K562 (cell line): ENCODE results near the gene TESK2. TPM values are rescaled to one million over a fixed set of nuclear protein-coding genes. Genes with fewer than 3 reads are reported as not detected.

Experiments used
- ATF7 ChIP-seq: fragments of 450-650 bp; IDR thresholded peaks from 2 replicates; pipeline ENCODE4 v1.7.1; 2014; ENCODE audit warnings: mild to moderate bottlenecking, moderate library complexity
- CBFB ChIP-seq: sonication (generic); formaldehyde crosslinking; IDR thresholded peaks from 2 replicates; pipeline ENCODE4 v1.4.0; 2020; ENCODE audit warnings: mild to moderate bottlenecking, missing genetic modification reagents
- CBX1 ChIP-seq: sonication (generic); IDR thresholded peaks from 2 replicates; pipeline ENCODE4 v1.6.1; 2016; ENCODE audit warnings: antibody characterized with exemption, low read depth, mild to moderate bottlenecking
- CBX2 ChIP-seq: fragments of 200-600 bp; sonication (generic); IDR thresholded peaks from one replicate; pipeline ENCODE4 v1.6.1; 2012; ENCODE audit warnings: mild to moderate bottlenecking, low read length, inconsistent platforms; ENCODE audit not compliant: insufficient read depth, poor library complexity, severe bottlenecking
- CHD1 ChIP-seq: fragments of 200-600 bp; sonication (generic); IDR thresholded peaks from one replicate; pipeline ENCODE4 v1.6.1; 2012; ENCODE audit warnings: mild to moderate bottlenecking, moderate library complexity, low read length, inconsistent platforms
- EP400 ChIP-seq: fragments of 450-650 bp; IDR thresholded peaks from 2 replicates; pipeline ENCODE4 v1.6.1; 2017; ENCODE audit warnings: antibody characterized with exemption, mild to moderate bottlenecking, moderate library complexity
- ILK ChIP-seq: fragments of 450-650 bp; IDR thresholded peaks from 2 replicates; pipeline ENCODE4 v1.6.1; 2016; ENCODE audit warnings: missing genetic modification characterization, low read depth, mild to moderate bottlenecking, missing compliant biosample characterization, moderate library complexity, borderline replicate concordance
- MIER1 ChIP-seq: fragments of 450-650 bp; IDR thresholded peaks from 2 replicates; pipeline ENCODE4 v1.6.1; 2016; ENCODE audit warnings: antibody characterized with exemption, mild to moderate bottlenecking, low read depth
- MYC ChIP-seq, 2 experiments: fragments of 250-450 bp in 1 of 2; sonication (Bioruptor Pico) in 1 of 2; IDR thresholded peaks; 2 replicates each; pipeline versions ENCODE4 v1.5.1 to v1.6.1; 2012 to 2021; ENCODE audit warnings: low read depth in 2 of 2, borderline replicate concordance in 1 of 2, improper control_type of control experiment in 1 of 2, low read length in 1 of 2, mild to moderate bottlenecking in 1 of 2, moderate library complexity in 1 of 2
- NFATC3 ChIP-seq: fragments of 450-650 bp; IDR thresholded peaks from 2 replicates; pipeline ENCODE4 v1.6.1; 2017; ENCODE audit warnings: mild to moderate bottlenecking
- PRMT5 ChIP-seq: sonication (generic); formaldehyde crosslinking; IDR thresholded peaks from 2 replicates; pipeline ENCODE4 v1.5.0; 2020; ENCODE audit warnings: missing genetic modification reagents
- RBFOX2 ChIP-seq: fragments of 200-400 bp; formaldehyde crosslinking; IDR thresholded peaks from 2 replicates; pipeline ENCODE4 v1.6.1; 2017; ENCODE audit warnings: low read depth, mild to moderate bottlenecking, low read length, moderate library complexity
- RHOXF2B ChIP-seq: fragments of 250-450 bp; sonication (Bioruptor Pico); conservative IDR thresholded peaks from 2 replicates; pipeline ENCODE4 v1.5.1; 2021
- SMARCA5 ChIP-seq: fragments of 450-650 bp; IDR thresholded peaks from 2 replicates; pipeline ENCODE4 v1.6.1; 2016
- SRSF9 ChIP-seq: fragments of 200-400 bp; formaldehyde crosslinking; IDR thresholded peaks from 2 replicates; pipeline ENCODE4 v1.6.1; 2017; ENCODE audit warnings: low read depth, low read length, borderline replicate concordance
- TEAD1 ChIP-seq, 2 experiments: fragments of 450-650 bp in 1 of 2; sonication (generic) in 1 of 2; formaldehyde crosslinking; IDR thresholded peaks; 2 replicates each; pipeline versions ENCODE4 v1.4.0 to v1.8.0; 2020 to 2022; ENCODE audit warnings: mild to moderate bottlenecking in 2 of 2, missing genetic modification reagents in 1 of 2
- YBX1 ChIP-seq: fragments of 450-650 bp; IDR thresholded peaks from 2 replicates; pipeline ENCODE4 v1.7.1; 2016; ENCODE audit warnings: mild to moderate bottlenecking
- ZNF224 ChIP-seq: sonication (generic); formaldehyde crosslinking; IDR thresholded peaks from 2 replicates; pipeline ENCODE4 v1.8.0; 2022; ENCODE audit warnings: mild to moderate bottlenecking, missing genetic modification reagents
- ZNF507 ChIP-seq: conservative IDR thresholded peaks from 2 replicates; pipeline ENCODE4 v1.6.1; 2017; ENCODE audit warnings: missing genetic modification characterization, missing compliant biosample characterization
- ZNF77 ChIP-seq: fragments of 250-450 bp; sonication (Bioruptor Pico); IDR thresholded peaks from 2 replicates; pipeline ENCODE4 v1.5.0; 2020
- polyA plus RNA-seq, 8 experiments: library from polyadenylated mRNA; depleted of rRNA in 4 of 8; stranded (reverse) in 5 of 8; unstranded in 3 of 8; fragments of >200 nt; fragmentation: Nextera tagmentation in 2 of 8; fragmentation: Illumina TruSeq in 1 of 8; extraction: Ambion mirVana in 2 of 8; extraction: Trizol in 1 of 8; gene quantifications; 2 replicates each; pipeline versions ENCODE4 v1.2.1 to v1.2.3, GENCODE V29; 2011 to 2014; ENCODE audit warnings: inconsistent platforms in 1 of 8, missing spikeins in 1 of 8
- total RNA-seq, 7 experiments: library from RNA; depleted of rRNA in 6 of 7; stranded (reverse); fragments of >200 nt in 6 of 7; fragmentation: Illumina TruSeq in 2 of 7; extraction: Trizol in 2 of 7; gene quantifications; 2 replicates each; pipeline versions ENCODE4 v1.2.1 to v1.2.3, GENCODE V29; 2011 to 2021; ENCODE audit warnings: low replicate concordance in 1 of 7
- TF ChIP-seq, protein P1 (sequence below): sonication (generic); formaldehyde crosslinking; IDR thresholded peaks from 2 replicates; pipeline ENCODE4 v1.8.1; 2023; ENCODE audit warnings: mild to moderate bottlenecking, missing genetic modification reagents
- TF ChIP-seq, protein P2 (sequence below), 2 experiments: fragments of 450-650 bp; conservative IDR thresholded peaks; 2 replicates each; pipeline ENCODE4 v1.6.1; 2017; ENCODE audit warnings: mild to moderate bottlenecking in 2 of 2, moderate library complexity in 2 of 2
- TF ChIP-seq, protein P3 (sequence below): fragments of 450-650 bp; IDR thresholded peaks from 2 replicates; pipeline ENCODE4 v1.6.1; 2016
- TF ChIP-seq, protein P4 (sequence below): sonication (generic); IDR thresholded peaks from 2 replicates; pipeline ENCODE4 v1.6.1; 2016

The TESK2 gene
- total and polyA plus RNA-seq, 9 of the 15 experiments (the other 6 are each of a cell fraction or from before 2014, with no cell fraction given): 1.6 to 5.3 (median 3.7) TPM

DNA sequence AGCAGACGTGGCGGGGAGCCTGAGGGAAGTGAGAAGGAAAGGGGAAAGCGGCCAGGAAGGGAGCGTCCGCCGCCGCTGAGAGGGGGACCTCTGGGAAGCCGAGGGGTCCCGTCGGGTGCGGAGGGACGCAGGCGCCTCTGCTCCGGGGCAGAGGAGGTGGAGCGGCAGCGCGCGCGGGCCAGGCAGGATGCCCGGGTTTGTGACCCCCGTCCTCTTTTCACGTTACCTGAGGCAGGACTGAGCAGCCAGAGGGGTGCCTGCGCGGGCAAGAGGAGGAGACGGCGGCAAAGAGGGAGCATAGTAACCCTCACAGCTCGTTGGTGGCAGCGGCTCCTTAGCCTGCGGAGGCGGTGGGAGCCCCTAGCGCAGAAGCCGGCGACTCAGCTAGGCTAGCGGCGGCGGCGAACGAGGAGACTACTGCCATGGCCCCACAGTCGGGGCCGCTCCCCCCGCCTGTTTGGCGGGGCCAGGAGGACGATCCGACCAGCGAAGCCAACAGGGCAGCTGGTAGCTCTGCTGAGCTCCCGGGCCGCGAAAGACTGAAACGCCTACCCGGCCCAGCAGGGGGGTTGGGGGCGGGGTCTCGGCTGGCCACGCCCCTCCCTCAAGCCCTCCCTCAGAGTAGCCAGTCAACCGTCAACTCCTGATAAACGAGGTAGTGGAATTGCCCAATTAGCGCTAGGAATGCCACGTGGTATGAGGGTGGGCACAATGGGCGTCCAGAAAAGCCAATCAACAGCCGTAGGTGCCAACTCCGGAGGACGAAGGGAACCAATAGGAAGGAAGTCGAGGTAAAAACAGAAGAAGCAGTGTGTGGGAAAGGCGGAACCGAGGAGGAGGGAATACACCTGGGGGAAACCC lies at the start of gene TESK2 (continued):
- TF ChIP-seq MIER1 (no peak), RBFOX2 (peak; percentile 77), ZNF224 (CRISPR knock-in tag) (no peak), TEAD1 (CRISPR knock-in tag; IDR thresholded peaks at IDR 0.05) (peak in 1 of 2 experiments; percentile 77; a peak in 1 of 4 replicates), SRSF9 (no peak), CBFB (CRISPR knock-in tag) (no peak; the same call in 1 of the 2 replicates), CHD1 (no peak), ATF7 (peak; percentile 47), CBX2 (no peak), SMARCA5 (no peak), CBX1 (peak; percentile 67; the same call in 1 of the 2 replicates), ZNF507 (tag) (no peak), PRMT5 (CRISPR knock-in tag) (no peak), EP400 (peak; percentile 43; the same call in 1 of the 2 replicates), YBX1 (no peak), MYC (IDR thresholded peaks at IDR 0.05; ENCODE audit: low read depth, low read length) (peak; percentile 69), MYC (CRISPR knock-in tag; IDR thresholded peaks at IDR 0.05; ENCODE audit: borderline replicate concordance, low read depth) (no peak), ILK (tag) (no peak), RHOXF2B (no peak), ZNF77 (CRISPR knock-in tag) (no peak), NFATC3 (no peak)
- TF ChIP-seq, protein P1, sequence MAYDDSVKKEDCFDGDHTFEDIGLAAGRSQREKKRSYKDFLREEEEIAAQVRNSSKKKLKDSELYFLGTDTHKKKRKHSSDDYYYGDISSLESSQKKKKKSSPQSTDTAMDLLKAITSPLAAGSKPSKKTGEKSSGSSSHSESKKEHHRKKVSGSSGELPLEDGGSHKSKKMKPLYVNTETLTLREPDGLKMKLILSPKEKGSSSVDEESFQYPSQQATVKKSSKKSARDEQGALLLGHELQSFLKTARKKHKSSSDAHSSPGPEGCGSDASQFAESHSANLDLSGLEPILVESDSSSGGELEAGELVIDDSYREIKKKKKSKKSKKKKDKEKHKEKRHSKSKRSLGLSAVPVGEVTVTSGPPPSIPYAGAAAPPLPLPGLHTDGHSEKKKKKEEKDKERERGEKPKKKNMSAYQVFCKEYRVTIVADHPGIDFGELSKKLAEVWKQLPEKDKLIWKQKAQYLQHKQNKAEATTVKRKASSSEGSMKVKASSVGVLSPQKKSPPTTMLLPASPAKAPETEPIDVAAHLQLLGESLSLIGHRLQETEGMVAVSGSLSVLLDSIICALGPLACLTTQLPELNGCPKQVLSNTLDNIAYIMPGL (CRISPR knock-in tag): no peak
- TF ChIP-seq, protein P2, sequence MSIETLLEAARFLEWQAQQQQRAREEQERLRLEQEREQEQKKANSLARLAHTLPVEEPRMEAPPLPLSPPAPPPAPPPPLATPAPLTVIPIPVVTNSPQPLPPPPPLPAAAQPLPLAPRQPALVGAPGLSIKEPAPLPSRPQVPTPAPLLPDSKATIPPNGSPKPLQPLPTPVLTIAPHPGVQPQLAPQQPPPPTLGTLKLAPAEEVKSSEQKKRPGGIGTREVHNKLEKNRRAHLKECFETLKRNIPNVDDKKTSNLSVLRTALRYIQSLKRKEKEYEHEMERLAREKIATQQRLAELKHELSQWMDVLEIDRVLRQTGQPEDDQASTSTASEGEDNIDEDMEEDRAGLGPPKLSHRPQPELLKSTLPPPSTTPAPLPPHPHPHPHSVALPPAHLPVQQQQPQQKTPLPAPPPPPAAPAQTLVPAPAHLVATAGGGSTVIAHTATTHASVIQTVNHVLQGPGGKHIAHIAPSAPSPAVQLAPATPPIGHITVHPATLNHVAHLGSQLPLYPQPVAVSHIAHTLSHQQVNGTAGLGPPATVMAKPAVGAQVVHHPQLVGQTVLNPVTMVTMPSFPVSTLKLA (conservative IDR thresholded peaks at IDR 0.05): peak; percentile 89 to 92
- TF ChIP-seq, protein P3, sequence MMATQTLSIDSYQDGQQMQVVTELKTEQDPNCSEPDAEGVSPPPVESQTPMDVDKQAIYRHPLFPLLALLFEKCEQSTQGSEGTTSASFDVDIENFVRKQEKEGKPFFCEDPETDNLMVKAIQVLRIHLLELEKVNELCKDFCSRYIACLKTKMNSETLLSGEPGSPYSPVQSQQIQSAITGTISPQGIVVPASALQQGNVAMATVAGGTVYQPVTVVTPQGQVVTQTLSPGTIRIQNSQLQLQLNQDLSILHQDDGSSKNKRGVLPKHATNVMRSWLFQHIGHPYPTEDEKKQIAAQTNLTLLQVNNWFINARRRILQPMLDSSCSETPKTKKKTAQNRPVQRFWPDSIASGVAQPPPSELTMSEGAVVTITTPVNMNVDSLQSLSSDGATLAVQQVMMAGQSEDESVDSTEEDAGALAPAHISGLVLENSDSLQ: peak; percentile 95
- TF ChIP-seq, protein P4, sequence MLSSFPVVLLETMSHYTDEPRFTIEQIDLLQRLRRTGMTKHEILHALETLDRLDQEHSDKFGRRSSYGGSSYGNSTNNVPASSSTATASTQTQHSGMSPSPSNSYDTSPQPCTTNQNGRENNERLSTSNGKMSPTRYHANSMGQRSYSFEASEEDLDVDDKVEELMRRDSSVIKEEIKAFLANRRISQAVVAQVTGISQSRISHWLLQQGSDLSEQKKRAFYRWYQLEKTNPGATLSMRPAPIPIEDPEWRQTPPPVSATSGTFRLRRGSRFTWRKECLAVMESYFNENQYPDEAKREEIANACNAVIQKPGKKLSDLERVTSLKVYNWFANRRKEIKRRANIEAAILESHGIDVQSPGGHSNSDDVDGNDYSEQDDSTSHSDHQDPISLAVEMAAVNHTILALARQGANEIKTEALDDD: no peak
